GM12873 (cell line): ENCODE data around the gene CSNK1G2.

Experiments used
- CTCF ChIP-seq: IDR thresholded peaks from 2 replicates; pipeline ENCODE4 v1.5.1; 2012; ENCODE audit warnings: low read depth, mild to moderate bottlenecking, moderate library complexity, low read length, control low read depth; ENCODE audit not compliant: insufficient read depth; ENCODE audit errors: missing control alignments

Gene CSNK1G2

GRCh38 chr19:2014131-2014571 is 73.2 kb downstream of the CSNK1G2 start:
- TF ChIP-seq CTCF = no peak

GRCh38 chr19:2014731-2015607 is 74.0 kb downstream of the CSNK1G2 start:
- no peak for TF ChIP-seq CTCF

DNA sequence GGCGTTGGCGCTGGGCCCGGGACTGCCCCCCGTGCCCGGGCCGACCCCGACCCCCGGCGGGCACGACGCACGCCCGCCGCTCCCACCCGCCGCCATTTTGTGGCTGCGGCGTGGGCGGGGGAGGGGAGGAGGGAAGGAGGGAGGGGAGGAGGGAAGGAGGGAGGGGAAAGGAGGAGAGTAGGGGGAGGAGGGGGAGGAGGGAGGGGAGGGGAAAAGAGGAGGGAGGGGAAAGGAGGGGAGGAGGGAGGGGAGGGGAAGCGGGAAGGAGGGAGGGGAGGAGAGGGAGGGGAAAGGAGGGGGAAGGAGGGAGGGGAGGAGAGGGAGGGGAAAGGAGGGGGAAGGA is 74.6 kb downstream of the CSNK1G2 start, which contains the start of gene BTBD2:
TSS of gene BTBD2 (minus strand) at position 107 of the 343 bp plus-strand sequence. CDS start at position 96, 11 bp downstream.
- TF ChIP-seq CTCF = no peak

DNA sequence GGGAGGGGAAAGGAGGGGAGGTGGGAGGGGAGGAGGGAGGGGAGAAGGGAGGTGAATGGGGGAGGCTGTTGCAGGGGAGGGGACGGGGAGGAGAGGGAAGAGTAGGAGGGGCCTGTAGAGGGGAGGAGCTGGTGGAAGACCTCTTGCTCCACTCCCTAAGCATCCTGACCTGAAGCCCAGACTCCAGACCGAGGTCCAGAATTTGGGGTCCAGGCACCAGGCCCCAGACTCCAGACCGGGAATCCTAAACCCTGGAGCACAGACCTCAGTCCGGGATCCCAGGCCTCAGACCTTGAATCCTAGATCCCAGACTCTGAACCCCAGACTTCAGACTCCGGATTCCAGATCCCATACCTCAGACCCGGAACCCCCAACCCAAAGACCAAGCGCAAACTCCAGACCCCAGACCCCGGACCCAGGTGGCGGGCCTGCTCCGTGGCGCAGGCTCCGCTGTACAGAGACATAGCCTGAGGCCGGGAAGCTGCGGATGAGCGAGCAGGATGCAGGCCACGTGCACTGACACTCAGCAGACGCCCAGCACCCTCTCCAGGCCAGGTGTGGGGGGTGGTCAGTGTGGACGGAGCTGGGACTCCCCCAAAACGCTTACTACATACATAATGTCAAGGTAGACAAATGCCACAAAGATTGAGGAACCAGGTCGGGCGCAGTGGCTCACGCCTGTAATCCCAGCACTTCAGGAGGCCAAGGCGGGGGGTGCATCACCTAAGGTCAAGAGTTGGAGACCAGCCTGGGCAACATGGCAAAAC is 75.3 kb downstream of the CSNK1G2 start:
- TF ChIP-seq CTCF = no peak

DNA sequence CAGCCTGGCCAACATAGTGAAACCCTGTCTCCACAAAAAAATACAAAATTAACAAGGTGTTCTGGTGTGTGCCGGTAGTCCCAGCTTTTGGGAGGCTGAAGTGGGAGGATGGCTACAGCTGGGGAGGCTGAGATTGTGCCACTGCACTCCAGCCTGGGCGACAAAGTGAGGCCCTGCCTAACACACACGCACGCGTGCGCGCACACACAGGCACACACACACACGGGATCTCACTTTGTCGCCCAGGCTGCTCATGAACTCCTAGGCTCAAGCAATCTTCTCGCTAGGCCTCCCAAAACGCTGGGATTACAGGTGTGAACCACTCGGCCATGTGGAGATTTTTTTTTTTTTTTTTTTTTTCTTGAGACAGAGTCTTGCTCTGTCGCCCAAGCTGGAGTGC is 77.8 kb downstream of the CSNK1G2 start:
- TF ChIP-seq CTCF = no peak

DNA sequence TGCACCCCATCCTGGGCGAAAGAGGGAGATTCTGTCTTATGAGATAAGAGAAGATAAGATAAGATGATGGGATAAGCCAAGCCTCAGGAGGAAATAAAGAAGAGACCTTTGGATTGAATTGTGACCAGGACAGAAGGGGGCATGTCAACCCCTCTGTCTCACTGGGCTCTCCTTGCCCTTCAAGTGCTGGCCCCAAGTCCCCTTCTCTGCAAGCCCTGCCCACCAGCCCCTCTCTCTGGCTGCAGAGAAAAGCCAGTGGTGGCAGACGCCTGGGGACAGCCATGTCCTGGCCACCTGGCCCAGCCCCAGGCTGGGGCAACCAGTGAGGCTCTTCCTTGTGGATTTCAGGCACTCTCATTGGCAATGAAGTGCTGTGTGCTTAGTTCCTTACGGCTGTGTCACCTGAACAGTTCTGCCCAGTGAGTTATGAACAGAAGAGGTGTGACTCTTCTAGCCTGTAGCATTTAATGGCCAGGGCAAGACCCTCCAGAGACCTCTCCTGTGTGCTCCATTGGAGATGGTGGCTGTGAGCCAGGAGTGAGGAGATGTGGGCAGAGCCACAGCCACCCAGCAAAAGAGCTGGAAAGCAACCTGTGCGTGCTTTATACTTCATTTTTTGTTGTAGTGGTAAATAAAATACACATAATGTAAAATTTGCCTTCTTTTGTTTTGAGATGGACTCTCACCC is 80.6 kb downstream of the CSNK1G2 start:
- no peak for TF ChIP-seq CTCF

- no peak for TF ChIP-seq CTCF
These were observed 81.3 kb downstream of the CSNK1G2 start for GRCh38 chr19:2022289-2022688.
